ENCODE data around the gene PGGHG. TPM values are rescaled to one million over a fixed set of nuclear protein-coding genes. Genes with fewer than 3 reads are reported as not detected.
A peak's percentile ranks its signal among the peaks of the same experiment; 100 is the strongest.

PGGHG gene
- total and polyA plus RNA-seq, 10 of the 15 experiments (the other 5 are each of a cell fraction or from before 2014, with no cell fraction given), result 0.10 to 8.3 (median 1.8) TPM

- DNase-seq (ENCODE audit: low read depth, low spot score), result no peak
- Histone ChIP-seq H2AFZ (ENCODE audit: control insufficient read depth, low read depth, low read length) (no peak overlapping the region), H3K4me1 (ENCODE audit: control insufficient read depth, insufficient read depth, low read length) (peaks cover 15% of the 10 kb centered on the region), H3K4me2 (ENCODE audit: control insufficient read depth, insufficient read depth) (peak overlapping the region; percentile 97), H3K79me2 (ENCODE audit: control insufficient read depth, insufficient read depth, low read length) (peaks cover 66% of the 10 kb centered on the region), H3K4me3 (peak overlapping the region; percentile 87), H3K9ac (ENCODE audit: control insufficient read depth, insufficient read depth, low read length) (peak overlapping the region; percentile 99), H3K27me3 (replicated peaks in 1 of 2; ENCODE audit: control insufficient read depth in 2 of 2, insufficient read depth in 2 of 2, low read length in 1 of 2) (no peaks in the 10 kb centered on the region; a peak in 1 of 4 replicates), H3K36me3 (ENCODE audit: control insufficient read depth in 2 of 2, insufficient read depth in 2 of 2, low read length in 1 of 2) (peaks cover 2 to 5% of the 10 kb centered on the region in 2 experiments; a peak in 3 of 4 replicates), H3K27ac (ENCODE audit: control insufficient read depth, insufficient read depth) (peak overlapping the region; percentile 98), H4K20me1 (ENCODE audit: control insufficient read depth, insufficient read depth) (no peaks in the 10 kb centered on the region), H3K9me3 (replicated peaks; ENCODE audit: control insufficient read depth, insufficient read depth, low read length) (no peaks in the 10 kb centered on the region)
- ATAC-seq, result no peak
- ChIA-PET CTCF (interaction anchor here (1.0 to 3.7 kb wide), 4 partner anchors 13 to 108 kb away, joined by 3 to 43 read pairs (median 10); partner anchors contain the start of genes BET1L and RIC8A), SMC1A (ENCODE audit: uncharacterized antibody, unreplicated experiment) (interaction anchor here (1.0 to 4.0 kb wide), 4 partner anchors 9 to 38 kb away, joined by 3 to 42 read pairs (median 4); no protein-coding TSS in a partner anchor), RAD21 (ENCODE audit: unreplicated experiment) (interaction anchor here (1.1 to 4.5 kb wide), 4 partner anchors 12 to 65 kb away, joined by 3 to 46 read pairs (median 16); no protein-coding TSS in a partner anchor), POLR2A (interaction anchor here (0.9 to 4.5 kb wide), 7 partner anchors 9 to 109 kb away, joined by 3 to 45 read pairs (median 8); partner anchors contain the start of genes BET1L and RIC8A)
- intact Hi-C loops (cut with micrococcal nuclease; ENCODE audit: unreplicated experiment) (loop anchor here (2.0 kb wide), 1 partner anchor 15 kb away; no protein-coding TSS in a partner anchor), in situ Hi-C loops (cut with MboI) (no loop called here)
- TF ChIP-seq TCF3 (IDR thresholded peaks at IDR 0.05; ENCODE audit: borderline replicate concordance, insufficient read depth, low read depth, low read length) (0 out of 2 replicates have a peak, but pooled peaks have one; percentile 5), HDGF (IDR thresholded peaks at IDR 0.05) (peak; percentile 18; the same call in 1 of the 2 replicates), POLR2A (IDR thresholded peaks at IDR 0.05; ENCODE audit: low read depth, low read length) (peak; percentile 77), RAD51 (IDR thresholded peaks at IDR 0.05) (no peak), POLR2AphosphoS5 (IDR thresholded peaks at IDR 0.05; ENCODE audit: low read length) (peak; percentile 60; the same call in 1 of the 2 replicates)
- BruUV-seq (replicated peaks), result no TSS peak
- FAIRE-seq, result no peak
- 93% methylated on average over 26 of the region's 32 CpGs for WGBS (ENCODE audit: insufficient coverage, insufficient replicate concordance, low lambda C conversion rate, missing lambda C conversion rate)
Observed at GRCh38 chr11:315516-315994, 26.6 kb downstream of the PGGHG start.

Measured in GM12878 (cell line).